SW 1271 (cell line): ENCODE results near the gene CDK9.
A peak's percentile ranks its signal among the peaks of the same experiment; 100 is the strongest.
"Not testable (repeated sequence)": the region's sequence is repeated elsewhere in the genome, so short reads cannot be mapped to it uniquely, and the experiment has no call there.

Experiments
- DNase-seq, 2 experiments: peaks; one replicate each; lab custom pipeline; 2025; lab: John Stamatoyannopoulos, UW

The CDK9 gene

GRCh38 chr9:127785933-127786772 is at the start of gene CDK9:
Gene CDK9 (plus strand): TSS chr9:127786034. CDS start chr9:127786149, 115 bp downstream.
- DNase-seq: peak; percentile 62 to 83

GRCh38 chr9:127738666-127739065 is 47.2 kb upstream of the CDK9 start:
- no peak for DNase-seq

- DNase-seq: no peak
Measured at GRCh38 chr9:127739614-127740330, 46.1 kb upstream of the CDK9 start.

GRCh38 chr9:127741831-127742434 is 43.9 kb upstream of the CDK9 start:
- DNase-seq: no peak

- no peak for DNase-seq
Measured at GRCh38 chr9:127742435-127743088, 43.3 kb upstream of the CDK9 start.

- DNase-seq: no peak
Measured at GRCh38 chr9:127744398-127745110, 41.3 kb upstream of the CDK9 start.

GRCh38 chr9:127746959-127747569 is 38.8 kb upstream of the CDK9 start:
- DNase-seq: no peak

GRCh38 chr9:127749090-127749787 is 36.6 kb upstream of the CDK9 start:
- DNase-seq: no peak

GRCh38 chr9:127751269-127752054 is 34.4 kb upstream of the CDK9 start:
- no peak for DNase-seq

GRCh38 chr9:127753148-127753547 is 32.7 kb upstream of the CDK9 start:
- no peak for DNase-seq

GRCh38 chr9:127753622-127754021 is 32.2 kb upstream of the CDK9 start:
- DNase-seq: no peak

- no peak for DNase-seq
Measured at GRCh38 chr9:127754099-127755060, 31.5 kb upstream of the CDK9 start.

- DNase-seq: no peak
Measured at GRCh38 chr9:127755061-127756060, 30.5 kb upstream of the CDK9 start.

GRCh38 chr9:127756233-127756632 is 29.6 kb upstream of the CDK9 start:
- no peak for DNase-seq

- not testable (repeated sequence) for DNase-seq
Measured at GRCh38 chr9:127756776-127757175, 29.1 kb upstream of the CDK9 start.

- no peak for DNase-seq
Measured at GRCh38 chr9:127758843-127759242, 27.0 kb upstream of the CDK9 start.

- DNase-seq: no peak
Measured at GRCh38 chr9:127761061-127761460, 24.8 kb upstream of the CDK9 start.
